NT2/D1 (cell line): ENCODE results near the gene OLIG1.

Experiments used
- SUZ12 ChIP-seq: IDR thresholded peaks from 2 replicates; pipeline ENCODE4 v1.6.1; 2011; ENCODE audit not compliant: insufficient read length, insufficient read depth; ENCODE audit errors: extremely low read depth
- YY1 ChIP-seq: IDR thresholded peaks from 2 replicates; pipeline ENCODE4 v1.6.1; 2011; ENCODE audit not compliant: insufficient read length, insufficient read depth

GRCh38 chr21:33075596-33076195 is 5.8 kb downstream of the OLIG1 start:
- no peak for TF ChIP-seq YY1
- no peak for TF ChIP-seq SUZ12
